Colonic mucosa (tissue), 4 donors: Measurements from ENCODE around the gene EXOC1L. TPM values are rescaled to one million over a fixed set of nuclear protein-coding genes. Genes with fewer than 3 reads are reported as not detected.

Experiments used
- DNase-seq: peaks from one replicate; pipeline ENCODE4 v3.0.0-alpha.2; 2020
- H3K27ac ChIP-seq: fragments of 200-600 bp; one replicate; pipeline ENCODE4 v1.8.0; 2021
- H3K27me3 ChIP-seq: fragments of 200-600 bp; one replicate; pipeline ENCODE4 v1.8.0; 2021
- H3K36me3 ChIP-seq: fragments of 200-600 bp; one replicate; pipeline ENCODE4 v1.8.0; 2021
- H3K4me1 ChIP-seq: fragments of 200-600 bp; one replicate; pipeline ENCODE4 v1.8.0; 2021; ENCODE audit warnings: mild to moderate bottlenecking
- H3K4me3 ChIP-seq: fragments of 200-600 bp; one replicate; pipeline ENCODE4 v1.8.0; 2021
- H3K9ac ChIP-seq, 2 donors: one replicate each; pipeline ENCODE4 v1.7.0; 2013; ENCODE audit warnings: control low read depth in 2 of 2, low read depth in 2 of 2, low read length in 2 of 2
- H3K9me3 ChIP-seq: fragments of 200-600 bp; one replicate; pipeline ENCODE4 v1.8.0; 2021
- CTCF ChIP-seq: fragments of 200-600 bp; IDR thresholded peaks from one replicate; pipeline ENCODE4 v1.8.0; 2022; ENCODE audit warnings: antibody characterized with exemption, mild to moderate bottlenecking
- intact Hi-C: fragments of 100-400 bp; cut with DNase I; formaldehyde crosslinking; loops from one replicate; pipeline ENCODE4 v1.14.1; 2022
- total RNA-seq, 2 donors: library from RNA; stranded (reverse); fragmentation: NEBNext Ultra II Directional in 1 of 2; extraction: Animal tissue kit (Norgen Biotek cat#: 25700) in 1 of 2; gene quantifications; one replicate each; pipeline ENCODE4 v1.2.1, GENCODE V29; 2021
- donor health status: healthy.
- donor health status: DM: no; HTN: no; CAD: no.
- donor health status: DM: no; HTN: no; CAD: no.

Gene EXOC1L
- total RNA-seq, 2 donors from 2014 or later: not detected

- Histone ChIP-seq H3K9me3 (no peaks in the 10 kb centered on the region), H3K4me1 (no peaks in the 10 kb centered on the region), H3K27me3 (no peaks in the 10 kb centered on the region), H3K27ac (no peak overlapping the region), H3K36me3 (no peaks in the 10 kb centered on the region), H3K4me3 (no peak overlapping the region), H3K9ac (no peak overlapping the region)
- intact Hi-C loops: loop anchor here (10.0 kb wide), 1 partner anchor 305 kb away; no protein-coding TSS in a partner anchor
- no peak for DNase-seq
- TF ChIP-seq CTCF: no peak
Measured at GRCh38 chr4:55859711-55860110, 40.1 kb downstream of the EXOC1L start.

GRCh38 chr4:55864577-55865223, 45.1 kb downstream of the EXOC1L start:
- H3K9ac ChIP-seq: no peak overlapping the region
- TF ChIP-seq CTCF: no peak
- no peak overlapping the region for H3K27ac ChIP-seq
- H3K36me3 ChIP-seq: no peaks in the 10 kb centered on the region
- DNase-seq: no peak
- no peaks in the 10 kb centered on the region for H3K27me3 ChIP-seq
- no peaks in the 10 kb centered on the region for H3K9me3 ChIP-seq
- no peak overlapping the region for H3K4me3 ChIP-seq
- H3K4me1 ChIP-seq: no peaks in the 10 kb centered on the region
- intact Hi-C loops: loop anchor here (10.0 kb wide), 1 partner anchor 310 kb away; no protein-coding TSS in a partner anchor

DNA sequence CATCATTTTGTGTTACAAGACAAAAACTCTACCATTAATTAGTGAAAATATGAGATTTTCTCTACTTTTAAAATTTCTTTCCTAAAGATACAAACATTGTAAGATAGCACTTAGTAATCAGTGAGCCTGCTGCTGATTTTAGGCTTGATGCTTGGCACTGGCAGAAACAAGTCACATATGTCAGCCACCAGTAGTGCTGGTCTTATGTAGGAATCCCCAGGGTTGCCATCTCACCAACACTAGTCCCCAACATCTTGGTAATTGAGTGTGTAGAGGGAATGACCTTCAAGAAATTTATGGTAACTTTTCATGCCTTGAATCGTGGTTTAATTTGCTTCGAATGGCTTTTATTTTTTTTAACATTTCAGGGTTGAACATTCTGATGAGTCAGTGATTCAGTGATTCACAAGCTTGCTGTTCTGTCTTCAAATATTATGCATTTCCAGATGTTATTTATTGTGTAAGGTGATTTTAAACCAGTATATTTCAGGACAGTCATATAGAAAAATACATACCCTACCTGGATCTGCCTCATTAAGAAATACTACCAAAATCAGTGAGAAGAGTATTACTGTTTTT, 45.7 kb downstream of the EXOC1L start:
- H3K4me1 ChIP-seq: no peaks in the 10 kb centered on the region
- H3K9ac ChIP-seq: no peak overlapping the region
- H3K27ac ChIP-seq: no peak overlapping the region
- H3K27me3 ChIP-seq: no peaks in the 10 kb centered on the region
- intact Hi-C loops: loop anchor here (10.0 kb wide), 1 partner anchor 311 kb away; no protein-coding TSS in a partner anchor
- no peak overlapping the region for H3K4me3 ChIP-seq
- no peak for TF ChIP-seq CTCF
- no peaks in the 10 kb centered on the region for H3K36me3 ChIP-seq
- no peaks in the 10 kb centered on the region for H3K9me3 ChIP-seq
- DNase-seq: no peak

GRCh38 chr4:55866290-55866907, 46.8 kb downstream of the EXOC1L start:
- no peak for DNase-seq
- no peaks in the 10 kb centered on the region for H3K36me3 ChIP-seq

More at GRCh38 chr4:55866290-55866907, 46.8 kb downstream of the EXOC1L start:
- TF ChIP-seq CTCF: no peak
- Histone ChIP-seq H3K4me1 (no peaks in the 10 kb centered on the region), H3K4me3 (no peak overlapping the region), H3K27me3 (no peaks in the 10 kb centered on the region), H3K9ac (no peak overlapping the region), H3K27ac (no peak overlapping the region), H3K9me3 (no peaks in the 10 kb centered on the region)
- intact Hi-C loops: loop anchor here (10.0 kb wide), 1 partner anchor 312 kb away; no protein-coding TSS in a partner anchor
